ENCODE measurements around the gene SH2B2.

GRCh38 chr7:102272917-102273748 lies 13.5 kb upstream of the SH2B2 start:
- TF ChIP-seq EZH2 (IDR thresholded peaks at IDR 0.05; ENCODE audit: borderline replicate concordance, low read depth, low read length, severe bottlenecking) (no peak), CTCF (IDR thresholded peaks at IDR 0.05; ENCODE audit: borderline replicate concordance, extremely low read depth, low read length, poor library complexity, severe bottlenecking) (no peak)

All from DND-41 (cell line).